ENCODE data around the gene C1orf185. TPM values are rescaled to one million over a fixed set of nuclear protein-coding genes. Genes with fewer than 3 reads are reported as not detected.
"Not testable (repeated sequence)": the region's sequence is repeated elsewhere in the genome, so short reads cannot be mapped to it uniquely, and the experiment has no call there.

Gene C1orf185
- total RNA-seq: not detected

- FAIRE-seq (no peak), DNase-seq (ENCODE audit: low spot score in 2 of 2) (no peak)
Measured at GRCh38 chr1:51101976-51102375, at the start of gene C1orf185. Gene C1orf185, plus strand, starts transcription at chr1:51102228. Its CDS starts 6 bp downstream, at chr1:51102234.

GRCh38 chr1:51058858-51059257 lies 43.2 kb upstream of the C1orf185 start:
- FAIRE-seq: no peak
- no peak for DNase-seq (ENCODE audit: low spot score in 2 of 2)

GRCh38 chr1:51061231-51061918 lies 40.7 kb upstream of the C1orf185 start:
- DNase-seq (ENCODE audit: low spot score in 2 of 2) (no peak), FAIRE-seq (no peak)

- FAIRE-seq: no peak
Measured at GRCh38 chr1:51063121-51063520, 38.9 kb upstream of the C1orf185 start.

GRCh38 chr1:51070011-51070410 lies 32.0 kb upstream of the C1orf185 start:
- FAIRE-seq: no peak
- DNase-seq (ENCODE audit: low spot score in 2 of 2): no peak

More at GRCh38 chr1:51063121-51063520, 38.9 kb upstream of the C1orf185 start:
- DNase-seq (ENCODE audit: low spot score in 2 of 2): no peak

- no peak for FAIRE-seq
- no peak for DNase-seq (ENCODE audit: low spot score in 2 of 2)
Measured at GRCh38 chr1:51070640-51071039, 31.4 kb upstream of the C1orf185 start.

GRCh38 chr1:51071291-51072042 lies 30.6 kb upstream of the C1orf185 start:
- DNase-seq (ENCODE audit: low spot score in 2 of 2) (no peak), FAIRE-seq (no peak)

GRCh38 chr1:51072043-51072439 lies 30.0 kb upstream of the C1orf185 start:
- DNase-seq (ENCODE audit: low spot score in 2 of 2): no peak
- FAIRE-seq: no peak

GRCh38 chr1:51072651-51073050 lies 29.4 kb upstream of the C1orf185 start:
- DNase-seq (ENCODE audit: low spot score in 2 of 2) (no peak), FAIRE-seq (no peak)

GRCh38 chr1:51073456-51073855 lies 28.6 kb upstream of the C1orf185 start:
- no peak for DNase-seq (ENCODE audit: low spot score in 2 of 2)
- FAIRE-seq: no peak

- DNase-seq (ENCODE audit: low spot score in 2 of 2): no peak
- no peak for FAIRE-seq
Measured at GRCh38 chr1:51086496-51087271, 15.3 kb upstream of the C1orf185 start.

GRCh38 chr1:51088474-51088873 lies 13.6 kb upstream of the C1orf185 start:
- DNase-seq (ENCODE audit: low spot score in 2 of 2) (no peak), FAIRE-seq (no peak)

- DNase-seq (ENCODE audit: low spot score in 2 of 2): no peak
- FAIRE-seq: no peak
Measured at GRCh38 chr1:51093581-51093980, 8.4 kb upstream of the C1orf185 start.

GRCh38 chr1:51097171-51097570 lies 4.9 kb upstream of the C1orf185 start:
- FAIRE-seq (no peak), DNase-seq (ENCODE audit: low spot score in 2 of 2) (no peak)

GRCh38 chr1:51100264-51100880 lies 1.7 kb upstream of the C1orf185 start:
- no peak for FAIRE-seq
- no peak for DNase-seq (ENCODE audit: low spot score in 2 of 2)

GRCh38 chr1:51114137-51114536 lies 12.1 kb downstream of the C1orf185 start:
- FAIRE-seq: no peak
- DNase-seq (ENCODE audit: low spot score in 2 of 2): no peak

- no peak for DNase-seq (ENCODE audit: low spot score in 2 of 2)
- FAIRE-seq: no peak
Measured at GRCh38 chr1:51115714-51116404, 13.8 kb downstream of the C1orf185 start.

GRCh38 chr1:51119331-51119730 lies 17.3 kb downstream of the C1orf185 start:
- DNase-seq (ENCODE audit: low spot score in 2 of 2) (no peak), FAIRE-seq (no peak)

- FAIRE-seq: no peak
- no peak for DNase-seq (ENCODE audit: low spot score in 2 of 2)
Measured at GRCh38 chr1:51120629-51121028, 18.6 kb downstream of the C1orf185 start.

GRCh38 chr1:51127152-51127551 lies 25.1 kb downstream of the C1orf185 start:
- not testable (repeated sequence) for FAIRE-seq; DNase-seq (ENCODE audit: low spot score in 2 of 2)
